Neural progenitor cell (in vitro differentiated cells): ENCODE data around the gene TMCO4. TPM values are rescaled to one million over a fixed set of nuclear protein-coding genes. Genes with fewer than 3 reads are reported as not detected.
A peak's percentile ranks its signal among the peaks of the same experiment; 100 is the strongest.

Experiments used
- DNase-seq: peaks from one replicate; pipeline ENCODE4 v3.0.0-alpha.2; 2016; ENCODE audit warnings: low spot score
- H2AFZ ChIP-seq: fragments of 200-600 bp; sonication (generic); replicated peaks from 2 replicates; pipeline ENCODE4 v1.6.1; 2016; ENCODE audit warnings: antibody characterized with exemption
- H3F3A ChIP-seq: fragments of 200-600 bp; sonication (generic); 2 replicates; pipeline ENCODE4 v1.6.1; 2016; ENCODE audit warnings: antibody characterized with exemption, low read depth
- H3K27ac ChIP-seq: fragments of 200-600 bp; sonication (generic); 2 replicates; pipeline ENCODE4 v1.5.1; 2016; ENCODE audit warnings: mild to moderate bottlenecking
- H3K27me3 ChIP-seq: fragments of 200-600 bp; sonication (generic); 2 replicates; pipeline ENCODE4 v1.6.1; 2016; ENCODE audit warnings: mild to moderate bottlenecking, moderate library complexity
- H3K36me3 ChIP-seq: fragments of 200-600 bp; sonication (generic); 2 replicates; pipeline ENCODE4 v1.5.1; 2016
- H3K4me1 ChIP-seq: fragments of 200-600 bp; sonication (generic); 2 replicates; pipeline ENCODE4 v1.6.1; 2016; ENCODE audit warnings: mixed run types
- H3K4me2 ChIP-seq: fragments of 200-600 bp; sonication (generic); 2 replicates; pipeline ENCODE4 v1.6.1; 2016
- H3K4me3 ChIP-seq: fragments of 200-600 bp; sonication (generic); 2 replicates; pipeline ENCODE4 v1.5.1; 2016
- H3K79me2 ChIP-seq: fragments of 200-600 bp; sonication (generic); 2 replicates; pipeline ENCODE4 v1.6.1; 2016; ENCODE audit warnings: low read depth
- H3K9ac ChIP-seq: fragments of 200-600 bp; sonication (generic); 2 replicates; pipeline ENCODE4 v1.6.1; 2016
- H3K9me3 ChIP-seq: fragments of 200-600 bp; sonication (generic); 2 replicates; pipeline ENCODE4 v1.5.1; 2016; ENCODE audit warnings: low read depth
- H4K20me1 ChIP-seq: fragments of 200-600 bp; sonication (generic); 2 replicates; pipeline ENCODE4 v1.6.1; 2016; ENCODE audit warnings: low read depth
- H3K27ac Mint-ChIP-seq: 3 replicates; pipeline ENCODE4 v1.8.0; 2021; ENCODE audit warnings: mixed read lengths
- H3K27me3 Mint-ChIP-seq: 2 replicates; pipeline ENCODE4 v1.8.0; 2022; ENCODE audit warnings: low read depth, mild to moderate bottlenecking, inconsistent platforms, moderate library complexity, mixed read lengths; ENCODE audit not compliant: insufficient read depth
- H3K36me3 Mint-ChIP-seq: 3 replicates; pipeline ENCODE4 v1.8.0; 2021; ENCODE audit warnings: mixed read lengths
- H3K4me1 Mint-ChIP-seq: 3 replicates; pipeline ENCODE4 v1.8.0; 2021; ENCODE audit warnings: mixed read lengths
- H3K4me3 Mint-ChIP-seq: 3 replicates; pipeline ENCODE4 v1.8.0; 2021; ENCODE audit warnings: mild to moderate bottlenecking, moderate library complexity, mixed read lengths
- H3K9me3 Mint-ChIP-seq: 3 replicates; pipeline ENCODE4 v1.8.0; 2020; ENCODE audit warnings: mixed read lengths
- EZH2 ChIP-seq: fragments of 200-600 bp; sonication (generic); IDR thresholded peaks from 2 replicates; pipeline ENCODE4 v1.6.1; 2017; ENCODE audit warnings: antibody characterized with exemption, mild to moderate bottlenecking, moderate library complexity
- EZH2phosphoT487 ChIP-seq: fragments of 200-600 bp; sonication (generic); IDR thresholded peaks from 2 replicates; pipeline ENCODE4 v1.6.1; 2017; ENCODE audit warnings: antibody characterized with exemption
- total RNA-seq: library from RNA; depleted of rRNA; stranded (reverse); fragments of >200 nt; gene quantifications from 2 replicates; pipeline ENCODE4 v1.2.3, GENCODE V29; 2015; ENCODE audit warnings: low replicate concordance
- TF ChIP-seq, protein P1 (sequence below): fragments of 200-600 bp; sonication (generic); IDR thresholded peaks from 2 replicates; pipeline ENCODE4 v1.5.1; 2017; ENCODE audit warnings: antibody characterized with exemption, mild to moderate bottlenecking

TMCO4 gene
- total RNA-seq, 1 donor from 2014 or later, result 0.30 TPM

DNA sequence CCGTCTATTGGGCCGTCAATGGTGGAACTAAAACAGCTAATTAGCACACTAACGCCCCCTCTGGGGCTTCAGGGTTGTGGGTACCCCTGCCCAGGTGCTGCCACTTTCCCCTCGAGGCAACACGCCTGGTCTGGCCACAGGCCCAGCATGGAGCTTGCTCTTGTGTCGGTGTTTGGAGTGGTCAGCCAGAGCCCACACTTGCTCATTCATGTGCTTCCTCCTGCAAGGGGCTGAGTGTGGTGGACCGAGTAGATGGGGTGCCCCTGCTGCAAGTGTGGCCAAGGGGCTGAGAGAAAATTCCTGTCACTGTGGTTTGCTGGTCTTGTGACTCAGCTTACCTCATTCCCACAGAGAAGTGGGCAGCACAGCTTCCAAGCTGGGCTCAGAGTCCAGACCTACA is 109.4 kb downstream of the TMCO4 start:
- Histone ChIP-seq H3K79me2 (no peaks in the 10 kb centered on the region), H3K4me2 (no peak overlapping the region), H3K27me3 (no peaks in the 10 kb centered on the region), H3K9ac (no peak overlapping the region), H3K4me1 (peaks cover 6% of the 10 kb centered on the region), H3K4me3 (no peak overlapping the region), H3K36me3 (no peaks in the 10 kb centered on the region), H4K20me1 (no peaks in the 10 kb centered on the region), H3K9me3 (no peaks in the 10 kb centered on the region), H3K27ac (no peak overlapping the region), H3F3A (peaks cover 26% of the 10 kb centered on the region), H2AFZ (no peak overlapping the region)
- Mint-ChIP-seq H3K4me1 (no peaks in the 10 kb centered on the region), H3K27me3 (peaks cover 5% of the 10 kb centered on the region), H3K36me3 (no peaks in the 10 kb centered on the region), H3K27ac (no peak overlapping the region), H3K4me3 (no peak overlapping the region), H3K9me3 (no peaks in the 10 kb centered on the region)
- no peak for DNase-seq
- no peak for TF ChIP-seq EZH2
- TF ChIP-seq, protein P1, sequence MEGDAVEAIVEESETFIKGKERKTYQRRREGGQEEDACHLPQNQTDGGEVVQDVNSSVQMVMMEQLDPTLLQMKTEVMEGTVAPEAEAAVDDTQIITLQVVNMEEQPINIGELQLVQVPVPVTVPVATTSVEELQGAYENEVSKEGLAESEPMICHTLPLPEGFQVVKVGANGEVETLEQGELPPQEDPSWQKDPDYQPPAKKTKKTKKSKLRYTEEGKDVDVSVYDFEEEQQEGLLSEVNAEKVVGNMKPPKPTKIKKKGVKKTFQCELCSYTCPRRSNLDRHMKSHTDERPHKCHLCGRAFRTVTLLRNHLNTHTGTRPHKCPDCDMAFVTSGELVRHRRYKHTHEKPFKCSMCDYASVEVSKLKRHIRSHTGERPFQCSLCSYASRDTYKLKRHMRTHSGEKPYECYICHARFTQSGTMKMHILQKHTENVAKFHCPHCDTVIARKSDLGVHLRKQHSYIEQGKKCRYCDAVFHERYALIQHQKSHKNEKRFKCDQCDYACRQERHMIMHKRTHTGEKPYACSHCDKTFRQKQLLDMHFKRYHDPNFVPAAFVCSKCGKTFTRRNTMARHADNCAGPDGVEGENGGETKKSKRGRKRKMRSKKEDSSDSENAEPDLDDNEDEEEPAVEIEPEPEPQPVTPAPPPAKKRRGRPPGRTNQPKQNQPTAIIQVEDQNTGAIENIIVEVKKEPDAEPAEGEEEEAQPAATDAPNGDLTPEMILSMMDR, result no peak
- no peak for TF ChIP-seq EZH2phosphoT487

GRCh38 chr1:19689856-19690255 is 109.9 kb downstream of the TMCO4 start:
- Histone ChIP-seq H3K4me3 (no peak overlapping the region), H3K4me2 (no peak overlapping the region), H3K9ac (no peak overlapping the region), H4K20me1 (no peaks in the 10 kb centered on the region), H3K79me2 (no peaks in the 10 kb centered on the region), H3K4me1 (peaks cover 6% of the 10 kb centered on the region), H3K9me3 (no peaks in the 10 kb centered on the region), H3K36me3 (no peaks in the 10 kb centered on the region), H3F3A (peaks cover 26% of the 10 kb centered on the region), H2AFZ (no peak overlapping the region), H3K27ac (no peak overlapping the region), H3K27me3 (no peaks in the 10 kb centered on the region)
- Mint-ChIP-seq H3K36me3 (no peaks in the 10 kb centered on the region), H3K27ac (no peak overlapping the region), H3K9me3 (no peaks in the 10 kb centered on the region), H3K4me1 (no peaks in the 10 kb centered on the region), H3K27me3 (peaks cover 5% of the 10 kb centered on the region), H3K4me3 (no peak overlapping the region)
- TF ChIP-seq, protein P1, result no peak
- no peak for TF ChIP-seq EZH2phosphoT487
- no peak for TF ChIP-seq EZH2
- DNase-seq, result no peak

GRCh38 chr1:19689085-19689757 is 110.5 kb downstream of the TMCO4 start:
- Histone ChIP-seq H3K4me3 (no peak overlapping the region), H3K79me2 (no peaks in the 10 kb centered on the region), H3K27ac (peak overlapping the region; percentile 11), H4K20me1 (no peaks in the 10 kb centered on the region), H3F3A (peaks cover 26% of the 10 kb centered on the region), H3K4me2 (peak overlapping the region; percentile 19), H3K9ac (no peak overlapping the region), H3K4me1 (peaks cover 6% of the 10 kb centered on the region), H3K9me3 (no peaks in the 10 kb centered on the region), H3K36me3 (no peaks in the 10 kb centered on the region), H3K27me3 (no peaks in the 10 kb centered on the region), H2AFZ (no peak overlapping the region)
- no peaks in the 10 kb centered on the region for H3K36me3 Mint-ChIP-seq
- H3K4me3 Mint-ChIP-seq, result no peak overlapping the region
- no peaks in the 10 kb centered on the region for H3K4me1 Mint-ChIP-seq
- peaks cover 7% of the 10 kb centered on the region for H3K27me3 Mint-ChIP-seq
- DNase-seq, result peak; percentile 44
- TF ChIP-seq EZH2phosphoT487 (no peak), EZH2 (no peak)
- TF ChIP-seq, protein P1, result no peak
- H3K27ac Mint-ChIP-seq, result no peak overlapping the region
- H3K9me3 Mint-ChIP-seq, result no peaks in the 10 kb centered on the region
